ENCODE measurements around the gene NUPR2.

- TF ChIP-seq POLR2AphosphoS5 (IDR thresholded peaks at IDR 0.05), result no peak
- no peak for TF ChIP-seq CTCF (IDR thresholded peaks at IDR 0.05)
- TF ChIP-seq POLR2A (IDR thresholded peaks at IDR 0.05), result no peak
Observed at GRCh38 chr7:56124981-56125380, 8.8 kb upstream of the NUPR2 start.

Measured in transverse colon (tissue), 4 donors.